ENCODE measurements around the gene B4GALNT2. TPM values are rescaled to one million over a fixed set of nuclear protein-coding genes. Genes with fewer than 3 reads are reported as not detected.
A peak's percentile ranks its signal among the peaks of the same experiment; 100 is the strongest.

The B4GALNT2 gene
- total and polyA plus RNA-seq, 2 of the 13 experiments (the other 11 are each of a cell fraction or from before 2014, with no cell fraction given): not detected

GRCh38 chr17:49191917-49192741, 59.6 kb downstream of the B4GALNT2 start (continued):
- TF ChIP-seq ZBTB40 (IDR thresholded peaks at IDR 0.05): no peak
- TF ChIP-seq ZBTB40 (CRISPR knock-in tag; IDR thresholded peaks at IDR 0.05): peak; percentile 71; the same call in 1 of the 2 replicates
- TF ChIP-seq E2F5 (CRISPR knock-in tag; conservative IDR thresholded peaks at IDR 0.05): peak; percentile 82
- no peak for TF ChIP-seq SP1 (IDR thresholded peaks at IDR 0.05)
- no peak; the same call in 1 of the 2 replicates for TF ChIP-seq SP1 (CRISPR knock-in tag; IDR thresholded peaks at IDR 0.05)
- peak; percentile 100 for TF ChIP-seq HNF4G (IDR thresholded peaks at IDR 0.05; ENCODE audit: borderline replicate concordance, low read depth, low read length)
- peak; percentile 89 for TF ChIP-seq HNF4G (CRISPR knock-in tag; IDR thresholded peaks at IDR 0.05; ENCODE audit: borderline replicate concordance, low read depth)
- TF ChIP-seq MAFF (IDR thresholded peaks at IDR 0.05; ENCODE audit: low read depth, low read length): no peak; the same call in 1 of the 2 replicates
- peak; percentile 92 for TF ChIP-seq ZNF580 (CRISPR knock-in tag; IDR thresholded peaks at IDR 0.05; ENCODE audit: borderline replicate concordance, low read depth)
- peak; percentile 98 for TF ChIP-seq ZNF782 (CRISPR knock-in tag; IDR thresholded peaks at IDR 0.05; ENCODE audit: borderline replicate concordance)
- peak; percentile 85 for TF ChIP-seq KLF6 (CRISPR knock-in tag; IDR thresholded peaks at IDR 0.05)
- peak; percentile 86 for TF ChIP-seq ZNF367 (CRISPR knock-in tag; IDR thresholded peaks at IDR 0.05; ENCODE audit: borderline replicate concordance)
- TF ChIP-seq ZBTB44 (CRISPR knock-in tag; IDR thresholded peaks at IDR 0.05): 0 out of 2 replicates have a peak, but pooled peaks have one; percentile 13
- no peak for TF ChIP-seq ZC3H13 (CRISPR knock-in tag; IDR thresholded peaks at IDR 0.05)
- peak; percentile 48 for TF ChIP-seq ONECUT2 (CRISPR knock-in tag; IDR thresholded peaks at IDR 0.05)
- no peak for TF ChIP-seq MTF2 (CRISPR knock-in tag; IDR thresholded peaks at IDR 0.05; ENCODE audit: borderline replicate concordance)
- TF ChIP-seq FOXC1 (CRISPR knock-in tag; IDR thresholded peaks at IDR 0.05; ENCODE audit: borderline replicate concordance): peak; percentile 72; the same call in 1 of the 2 replicates
- peak; percentile 93 for TF ChIP-seq U2AF2 (IDR thresholded peaks at IDR 0.05; ENCODE audit: low read depth, low read length)
